ENCODE results near the gene TMEM106C. TPM values are rescaled to one million over a fixed set of nuclear protein-coding genes. Genes with fewer than 3 reads are reported as not detected.
A peak's percentile ranks its signal among the peaks of the same experiment; 100 is the strongest.

Gene TMEM106C
- polyA plus RNA-seq, 3 donors: 8.7 to 9.7 (median 9.0) TPM

DNA sequence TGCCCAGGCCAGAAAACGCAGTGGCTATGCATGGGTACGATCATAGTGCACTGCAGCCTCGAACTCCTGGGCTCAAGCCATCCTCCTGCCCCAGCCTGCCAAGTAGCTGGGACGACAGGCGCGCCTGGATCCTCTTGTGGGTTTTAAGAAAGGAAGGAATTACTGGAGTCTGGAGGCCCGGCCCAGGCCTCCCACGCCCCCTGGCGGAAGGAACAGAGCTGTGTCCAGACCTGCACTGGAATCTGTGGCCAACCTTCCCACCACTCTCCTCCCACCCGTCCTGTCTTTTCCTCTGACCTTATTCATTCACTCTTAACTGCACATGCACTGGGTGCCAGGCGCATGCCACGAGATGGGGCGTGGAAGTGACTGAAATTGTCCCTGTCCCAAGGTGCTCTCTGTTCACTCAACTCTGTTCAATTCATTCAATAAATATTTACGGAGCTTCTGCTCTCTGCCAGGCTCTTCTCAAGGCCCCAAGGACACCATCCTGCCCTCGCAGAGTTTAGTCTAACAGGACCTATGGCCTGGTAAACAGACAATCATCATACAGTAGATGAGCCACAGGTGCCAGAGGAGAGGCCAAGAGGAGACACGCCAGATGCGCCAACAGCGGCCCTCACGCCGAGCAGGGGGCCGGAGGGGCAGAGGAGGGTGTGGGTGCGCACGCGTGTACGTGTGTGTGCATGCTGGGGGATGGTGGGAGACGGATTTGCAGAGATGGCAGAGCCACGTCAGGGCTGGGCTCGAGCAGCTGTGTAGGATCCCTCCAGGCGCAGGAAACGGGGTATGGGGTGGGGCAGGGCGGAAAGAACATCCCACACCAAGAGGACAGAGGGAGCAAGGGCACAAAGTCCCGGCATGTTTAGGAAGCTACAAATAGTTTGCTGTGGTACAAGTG lies 13.7 kb upstream of the TMEM106C start:
- H3K9me3 ChIP-seq (replicated peaks in 1 of 2; ENCODE audit: control insufficient read depth in 1 of 2, insufficient read depth in 1 of 2, low read length in 2 of 2): no peaks in the 10 kb centered on the region
- H3K4me1 ChIP-seq (ENCODE audit: control insufficient read depth in 1 of 2, insufficient read depth in 2 of 2, low read length in 2 of 2): peaks cover 12 to 14% of the 10 kb centered on the region in 2 donors
- H3K27me3 Mint-ChIP-seq (ENCODE audit: low read depth in 3 of 3): peaks cover 1 to 8% (median 4%) of the 10 kb centered on the region in 3 donors
- peaks cover 20% of the 10 kb centered on the region for H3K4me1 Mint-ChIP-seq
- intact Hi-C loops (cut with micrococcal nuclease): loop anchor here (2.0 to 10.0 kb wide), 3 partner anchors 77 to 235 kb away; no protein-coding TSS in a partner anchor
- no peaks in the 10 kb centered on the region for H3K36me3 ChIP-seq (replicated peaks in 1 of 2; ENCODE audit: control insufficient read depth in 1 of 2, insufficient read depth in 2 of 2, low read length in 2 of 2)
- H3K36me3 Mint-ChIP-seq: no peaks in the 10 kb centered on the region
- no peaks in the 10 kb centered on the region for H3K79me2 ChIP-seq (ENCODE audit: insufficient read depth, low read length)
- DNase-seq: peak; percentile 51 to 70 (median 60)
- WGBS (ENCODE audit: insufficient coverage): 68% methylated on average over 27 of the region's 32 CpGs
- H3K27ac ChIP-seq (ENCODE audit: low read depth in 1 of 2, low read length in 2 of 2): no peak overlapping the region
- H3K9me3 Mint-ChIP-seq: no peaks in the 10 kb centered on the region
- no peak overlapping the region for H3K27ac Mint-ChIP-seq
- no peak overlapping the region for H3K4me2 ChIP-seq (replicated peaks; ENCODE audit: extremely low read depth, low read length, poor library complexity, severe bottlenecking)
- H3K4me3 Mint-ChIP-seq: no peak overlapping the region
- H4K20me1 ChIP-seq (ENCODE audit: insufficient read depth, low read length): no peaks in the 10 kb centered on the region
- H2AFZ ChIP-seq (ENCODE audit: insufficient read depth, low read depth, low read length, poor library complexity, severe bottlenecking): peak overlapping the region; percentile 30
- H3K9ac ChIP-seq (ENCODE audit: insufficient read depth, low read length, poor library complexity, severe bottlenecking): no peak overlapping the region
- TF ChIP-seq, protein P1, sequence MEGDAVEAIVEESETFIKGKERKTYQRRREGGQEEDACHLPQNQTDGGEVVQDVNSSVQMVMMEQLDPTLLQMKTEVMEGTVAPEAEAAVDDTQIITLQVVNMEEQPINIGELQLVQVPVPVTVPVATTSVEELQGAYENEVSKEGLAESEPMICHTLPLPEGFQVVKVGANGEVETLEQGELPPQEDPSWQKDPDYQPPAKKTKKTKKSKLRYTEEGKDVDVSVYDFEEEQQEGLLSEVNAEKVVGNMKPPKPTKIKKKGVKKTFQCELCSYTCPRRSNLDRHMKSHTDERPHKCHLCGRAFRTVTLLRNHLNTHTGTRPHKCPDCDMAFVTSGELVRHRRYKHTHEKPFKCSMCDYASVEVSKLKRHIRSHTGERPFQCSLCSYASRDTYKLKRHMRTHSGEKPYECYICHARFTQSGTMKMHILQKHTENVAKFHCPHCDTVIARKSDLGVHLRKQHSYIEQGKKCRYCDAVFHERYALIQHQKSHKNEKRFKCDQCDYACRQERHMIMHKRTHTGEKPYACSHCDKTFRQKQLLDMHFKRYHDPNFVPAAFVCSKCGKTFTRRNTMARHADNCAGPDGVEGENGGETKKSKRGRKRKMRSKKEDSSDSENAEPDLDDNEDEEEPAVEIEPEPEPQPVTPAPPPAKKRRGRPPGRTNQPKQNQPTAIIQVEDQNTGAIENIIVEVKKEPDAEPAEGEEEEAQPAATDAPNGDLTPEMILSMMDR (IDR thresholded peaks at IDR 0.05): peak; percentile 94
- H3K27me3 ChIP-seq (ENCODE audit: control insufficient read depth in 2 of 2, insufficient read depth in 2 of 2, low read length in 2 of 2): no peaks in the 10 kb centered on the region
- no peak overlapping the region for H3K4me3 ChIP-seq (replicated peaks in 1 of 3; ENCODE audit: low read depth in 2 of 3, low read length in 3 of 3)

DNA sequence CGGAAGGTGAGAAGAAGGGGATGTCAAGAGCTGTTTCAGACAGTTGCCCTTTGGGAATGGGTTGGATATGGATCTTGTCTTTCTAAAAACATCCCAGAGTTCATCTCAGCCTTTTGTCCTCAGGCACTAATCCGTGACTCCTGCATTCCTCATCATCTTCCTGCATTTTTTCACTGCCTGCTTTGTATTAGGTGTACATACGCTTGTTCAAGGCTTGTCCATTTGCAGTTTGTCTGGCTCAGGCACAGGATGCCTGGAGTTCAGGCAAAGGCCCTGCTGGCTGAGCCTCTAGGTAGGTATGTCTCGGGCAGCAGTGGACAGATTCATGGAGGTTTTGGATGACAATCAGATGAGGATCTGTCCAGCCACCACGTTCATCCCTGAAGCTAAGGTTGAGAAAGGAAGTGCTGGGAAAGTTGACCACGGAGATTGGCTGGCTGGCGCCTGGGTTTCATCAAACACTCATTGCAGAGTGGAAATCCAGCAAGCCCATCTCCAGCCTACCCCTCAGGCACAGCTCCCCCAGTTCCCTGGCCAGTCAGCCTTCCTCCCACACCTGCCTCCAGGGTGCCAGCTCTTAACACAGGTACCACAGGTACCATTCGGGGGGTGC lies 12.4 kb upstream of the TMEM106C start:
- no peak overlapping the region for H3K27ac ChIP-seq (ENCODE audit: low read depth in 1 of 2, low read length in 2 of 2)
- Mint-ChIP-seq H3K27me3 (ENCODE audit: low read depth in 3 of 3) (peaks cover 1 to 5% (median 4%) of the 10 kb centered on the region in 3 donors), H3K36me3 (no peaks in the 10 kb centered on the region), H3K9me3 (peaks cover 0 to 1% (median 0%) of the 10 kb centered on the region in 7 donors), H3K27ac (no peak overlapping the region), H3K4me1 (peaks cover 20% of the 10 kb centered on the region), H3K4me3 (no peak overlapping the region)
- DNase-seq: no peak
- H3K36me3 ChIP-seq (replicated peaks in 1 of 2; ENCODE audit: control insufficient read depth in 1 of 2, insufficient read depth in 2 of 2, low read length in 2 of 2): no peaks in the 10 kb centered on the region
- no peak overlapping the region for H2AFZ ChIP-seq (ENCODE audit: insufficient read depth, low read depth, low read length, poor library complexity, severe bottlenecking)
- no peak overlapping the region for H3K4me3 ChIP-seq (replicated peaks in 1 of 3; ENCODE audit: low read depth in 2 of 3, low read length in 3 of 3)
- H3K79me2 ChIP-seq (ENCODE audit: insufficient read depth, low read length): no peaks in the 10 kb centered on the region
- WGBS (ENCODE audit: insufficient coverage): 100% methylated on average over 1 of the region's 8 CpGs
- H3K4me2 ChIP-seq (replicated peaks; ENCODE audit: extremely low read depth, low read length, poor library complexity, severe bottlenecking): no peak overlapping the region
- intact Hi-C loops (cut with micrococcal nuclease): loop anchor here in 1 of 2 donors (10.0 kb wide), 1 partner anchor 236 kb away; no protein-coding TSS in a partner anchor
- peaks cover 12 to 14% of the 10 kb centered on the region in 2 donors for H3K4me1 ChIP-seq (ENCODE audit: control insufficient read depth in 1 of 2, insufficient read depth in 2 of 2, low read length in 2 of 2)
- no peak overlapping the region for H3K9ac ChIP-seq (ENCODE audit: insufficient read depth, low read length, poor library complexity, severe bottlenecking)
- TF ChIP-seq, protein P1 (IDR thresholded peaks at IDR 0.05): no peak
- peaks cover 0 to 3% of the 10 kb centered on the region in 2 donors for H3K27me3 ChIP-seq (ENCODE audit: control insufficient read depth in 2 of 2, insufficient read depth in 2 of 2, low read length in 2 of 2)
- H3K9me3 ChIP-seq (replicated peaks in 1 of 2; ENCODE audit: control insufficient read depth in 1 of 2, insufficient read depth in 1 of 2, low read length in 2 of 2): no peaks in the 10 kb centered on the region
- no peaks in the 10 kb centered on the region for H4K20me1 ChIP-seq (ENCODE audit: insufficient read depth, low read length)
